HepG2 (cell line): ENCODE results near the gene TBXA2R. TPM values are rescaled to one million over a fixed set of nuclear protein-coding genes. Genes with fewer than 3 reads are reported as not detected.

Experiments
- CBFB ChIP-seq: sonication (generic); formaldehyde crosslinking; IDR thresholded peaks from 2 replicates; pipeline ENCODE4 v1.4.0; 2020; ENCODE audit warnings: missing genetic modification reagents
- EP300 ChIP-seq, 3 experiments: sonication (generic) in 1 of 3; formaldehyde crosslinking in 1 of 3; IDR thresholded peaks; 2 replicates each; pipeline versions ENCODE4 v1.5.1 to v1.6.1; 2011 to 2020; ENCODE audit warnings: low read depth in 2 of 3, low read length in 2 of 3, borderline replicate concordance in 1 of 3, improper control_type of control experiment in 1 of 3, mild to moderate bottlenecking in 1 of 3, missing genetic modification reagents in 1 of 3, moderate library complexity in 1 of 3
- FLYWCH1 ChIP-seq: sonication (generic); formaldehyde crosslinking; IDR thresholded peaks from 2 replicates; pipeline ENCODE4 v1.8.1; 2023; ENCODE audit warnings: mild to moderate bottlenecking, missing genetic modification reagents
- FOXP1 ChIP-seq, 2 experiments: fragments of 450-650 bp in 1 of 2; IDR thresholded peaks; 2 replicates each; pipeline ENCODE4 v1.6.1; 2017 to 2018; ENCODE audit warnings: antibody characterized with exemption in 1 of 2
- HNRNPK ChIP-seq: fragments of 200-400 bp; formaldehyde crosslinking; IDR thresholded peaks from 2 replicates; pipeline ENCODE4 v1.6.1; 2018; ENCODE audit warnings: low read length, low read depth, moderate library complexity, mild to moderate bottlenecking; ENCODE audit not compliant: poor library complexity, severe bottlenecking
- HOXA9 ChIP-seq: sonication (generic); formaldehyde crosslinking; IDR thresholded peaks from 2 replicates; pipeline ENCODE4 v1.8.1; 2022; ENCODE audit warnings: missing genetic modification reagents, mild to moderate bottlenecking, moderate library complexity, borderline replicate concordance
- MYNN ChIP-seq: sonication (generic); formaldehyde crosslinking; IDR thresholded peaks from 2 replicates; pipeline ENCODE4 v1.4.0; 2020; ENCODE audit warnings: mild to moderate bottlenecking, low read depth, missing genetic modification reagents
- SETDB1 ChIP-seq: sonication (generic); formaldehyde crosslinking; IDR thresholded peaks from 2 replicates; pipeline ENCODE4 v1.5.1; 2020; ENCODE audit warnings: missing genetic modification reagents, mild to moderate bottlenecking, borderline replicate concordance
- SYNCRIP ChIP-seq: fragments of 200-400 bp; formaldehyde crosslinking; IDR thresholded peaks from 2 replicates; pipeline ENCODE4 v1.6.1; 2018; ENCODE audit warnings: mild to moderate bottlenecking, low read depth, low read length; ENCODE audit not compliant: insufficient read depth
- XRCC5 ChIP-seq: fragments of 200-400 bp; formaldehyde crosslinking; optimal IDR thresholded peaks from 2 replicates; pipeline ENCODE3; 2017; ENCODE audit warnings: mild to moderate bottlenecking, low read length
- ZC3H13 ChIP-seq: sonication (generic); formaldehyde crosslinking; IDR thresholded peaks from 2 replicates; pipeline ENCODE4 v1.8.1; 2023; ENCODE audit warnings: mild to moderate bottlenecking, missing genetic modification reagents, moderate library complexity
- ZNF180 ChIP-seq: sonication (generic); formaldehyde crosslinking; IDR thresholded peaks from 2 replicates; pipeline ENCODE4 v1.4.0; 2020; ENCODE audit warnings: low read depth, missing genetic modification reagents, borderline replicate concordance
- ZNF430 ChIP-seq: sonication (generic); formaldehyde crosslinking; IDR thresholded peaks from 2 replicates; pipeline ENCODE4 v1.9.0; 2021; ENCODE audit warnings: mild to moderate bottlenecking, missing genetic modification reagents
- ZNF7 ChIP-seq: IDR thresholded peaks from 2 replicates; pipeline ENCODE4 v1.6.1; 2016; ENCODE audit warnings: missing biosample characterization, missing genetic modification reagents
- ZNF768 ChIP-seq: sonication (generic); formaldehyde crosslinking; IDR thresholded peaks from 2 replicates; pipeline ENCODE4 v1.4.0; 2020; ENCODE audit warnings: missing genetic modification reagents
- ZNF775 ChIP-seq: sonication (generic); formaldehyde crosslinking; IDR thresholded peaks from 2 replicates; pipeline ENCODE4 v1.4.0; 2020; ENCODE audit warnings: missing genetic modification reagents, mild to moderate bottlenecking, moderate library complexity, borderline replicate concordance
- polyA plus RNA-seq, 8 experiments: library from polyadenylated mRNA; depleted of rRNA in 3 of 8; stranded (reverse) in 7 of 8; unstranded in 1 of 8; fragments of >200 nt; fragmentation: Illumina TruSeq in 4 of 8; extraction: Trizol in 4 of 8; gene quantifications; 2 replicates each; pipeline versions ENCODE4 v1.2.1 to v1.2.3, GENCODE V29; 2011 to 2016; ENCODE audit warnings: low read depth in 4 of 8, missing spikeins in 1 of 8, mixed read lengths in 1 of 8; ENCODE audit not compliant: insufficient read depth in 1 of 8
- total RNA-seq, 5 experiments: library from RNA; depleted of rRNA; stranded (reverse); fragments of >200 nt; fragmentation: Illumina TruSeq; extraction: Trizol; gene quantifications; 2 replicates each; pipeline ENCODE4 v1.2.3, GENCODE V29; 2016; ENCODE audit warnings: low read depth in 1 of 5
- TF ChIP-seq, protein P1 (sequence below): IDR thresholded peaks from 2 replicates; pipeline ENCODE4 v1.6.1; 2016; ENCODE audit warnings: low read depth
- TF ChIP-seq, protein P2 (sequence below): sonication (generic); formaldehyde crosslinking; IDR thresholded peaks from 2 replicates; pipeline ENCODE4 v1.8.0; 2022; ENCODE audit warnings: low read depth, missing genetic modification reagents
- TF ChIP-seq, protein P3 (sequence below): sonication (generic); formaldehyde crosslinking; IDR thresholded peaks from 2 replicates; pipeline ENCODE4 v1.9.0; 2021; ENCODE audit warnings: missing genetic modification reagents, borderline replicate concordance
- TF ChIP-seq, protein P4 (sequence below), 2 experiments: sonication (generic) in 1 of 2; formaldehyde crosslinking in 1 of 2; IDR thresholded peaks; 2 replicates each; pipeline versions ENCODE4 v1.5.1 to v1.6.1; 2011 to 2020; ENCODE audit warnings: borderline replicate concordance in 1 of 2, low read depth in 1 of 2, low read length in 1 of 2, mild to moderate bottlenecking in 1 of 2, missing genetic modification reagents in 1 of 2, moderate library complexity in 1 of 2
- TF ChIP-seq, protein P5 (sequence below): sonication (generic); formaldehyde crosslinking; IDR thresholded peaks from 2 replicates; pipeline ENCODE4 v1.8.1; 2023; ENCODE audit warnings: missing genetic modification reagents, mild to moderate bottlenecking, borderline replicate concordance

The TBXA2R gene
- total and polyA plus RNA-seq, 2 of the 13 experiments (the other 11 are each of a cell fraction or from before 2014, with no cell fraction given): 0.09 TPM; not detected in 1

DNA sequence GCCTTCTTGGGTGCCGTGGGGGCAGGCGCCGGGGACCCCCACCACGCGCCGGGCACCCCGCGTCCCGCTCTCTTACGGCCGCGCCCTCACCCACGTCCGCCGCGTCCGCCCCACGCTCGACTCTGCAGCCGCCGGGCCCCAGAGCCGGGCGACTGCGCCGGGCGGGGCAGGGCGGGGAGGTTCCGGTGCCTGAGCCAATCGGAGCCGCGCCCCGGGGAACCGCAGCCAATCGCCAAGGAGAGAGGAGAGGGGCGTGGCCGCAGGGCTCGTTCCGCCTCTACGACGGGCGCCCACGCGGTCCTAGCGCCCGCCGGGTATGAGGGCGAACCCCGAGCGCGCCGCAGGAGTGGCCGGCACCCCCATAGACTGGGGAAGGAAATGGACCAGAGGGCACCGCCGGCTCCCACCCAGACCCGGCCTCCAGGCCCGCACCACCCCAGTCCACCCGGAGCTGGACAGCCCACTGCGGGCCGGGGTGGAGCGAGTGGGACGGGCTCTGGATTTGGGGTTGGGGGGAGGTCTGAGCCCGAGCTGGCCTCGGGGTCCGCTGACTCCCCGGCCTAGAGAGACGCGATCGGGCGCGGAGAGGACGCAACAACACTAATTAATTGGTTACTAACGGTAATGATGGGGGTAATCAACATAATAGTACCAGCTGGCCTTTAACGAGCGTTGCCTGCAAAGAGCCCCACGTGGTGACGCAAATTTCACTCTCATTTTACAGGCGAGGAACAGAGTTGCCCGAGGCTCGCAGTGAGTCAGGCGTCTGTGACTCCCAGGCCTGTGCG, 49.0 kb downstream of the TBXA2R start, which contains the start of gene MFSD12 (continued):
- TF ChIP-seq CBFB (CRISPR knock-in tag): peak; percentile 32; the same call in 1 of the 2 replicates
- no peak for TF ChIP-seq ZC3H13 (CRISPR knock-in tag)
- no peak for TF ChIP-seq ZNF775 (CRISPR knock-in tag)
- TF ChIP-seq ZNF180 (CRISPR knock-in tag): no peak
- TF ChIP-seq FOXP1 (IDR thresholded peaks at IDR 0.05): no peak
- TF ChIP-seq FOXP1 (CRISPR knock-in tag; IDR thresholded peaks at IDR 0.05): no peak
- TF ChIP-seq, protein P1, sequence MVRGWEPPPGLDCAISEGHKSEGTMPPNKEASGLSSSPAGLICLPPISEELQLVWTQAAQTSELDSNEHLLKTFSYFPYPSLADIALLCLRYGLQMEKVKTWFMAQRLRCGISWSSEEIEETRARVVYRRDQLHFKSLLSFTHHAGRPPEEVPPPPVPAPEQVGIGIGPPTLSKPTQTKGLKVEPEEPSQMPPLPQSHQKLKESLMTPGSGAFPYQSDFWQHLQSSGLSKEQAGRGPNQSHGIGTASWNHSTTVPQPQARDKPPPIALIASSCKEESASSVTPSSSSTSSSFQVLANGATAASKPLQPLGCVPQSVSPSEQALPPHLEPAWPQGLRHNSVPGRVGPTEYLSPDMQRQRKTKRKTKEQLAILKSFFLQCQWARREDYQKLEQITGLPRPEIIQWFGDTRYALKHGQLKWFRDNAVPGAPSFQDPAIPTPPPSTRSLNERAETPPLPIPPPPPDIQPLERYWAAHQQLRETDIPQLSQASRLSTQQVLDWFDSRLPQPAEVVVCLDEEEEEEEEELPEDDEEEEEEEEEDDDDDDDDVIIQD (CRISPR knock-in tag): no peak
- TF ChIP-seq ZNF768 (CRISPR knock-in tag): no peak
- TF ChIP-seq HNRNPK: peak; percentile 39
- no peak for TF ChIP-seq HOXA9 (CRISPR knock-in tag)
- TF ChIP-seq, protein P2, sequence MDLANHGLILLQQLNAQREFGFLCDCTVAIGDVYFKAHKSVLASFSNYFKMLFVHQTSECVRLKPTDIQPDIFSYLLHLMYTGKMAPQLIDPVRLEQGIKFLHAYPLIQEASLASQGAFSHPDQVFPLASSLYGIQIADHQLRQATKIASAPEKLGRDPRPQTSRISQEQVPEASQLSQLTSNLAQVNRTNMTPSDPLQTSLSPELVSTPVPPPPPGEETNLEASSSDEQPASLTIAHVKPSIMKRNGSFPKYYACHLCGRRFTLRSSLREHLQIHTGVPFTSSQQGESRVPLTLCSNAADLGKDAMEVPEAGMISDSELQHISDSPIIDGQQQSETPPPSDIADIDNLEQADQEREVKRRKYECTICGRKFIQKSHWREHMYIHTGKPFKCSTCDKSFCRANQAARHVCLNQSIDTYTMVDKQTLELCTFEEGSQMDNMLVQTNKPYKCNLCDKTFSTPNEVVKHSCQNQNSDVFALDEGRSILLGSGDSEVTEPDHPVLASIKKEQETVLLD (CRISPR knock-in tag): no peak
- TF ChIP-seq EP300 (IDR thresholded peaks at IDR 0.05; ENCODE audit: low read depth in 2 of 2, low read length in 2 of 2): no peak
- TF ChIP-seq EP300 (CRISPR knock-in tag; IDR thresholded peaks at IDR 0.05; ENCODE audit: borderline replicate concordance): no peak
- TF ChIP-seq FLYWCH1: no peak
- 0 out of 2 replicates have a peak, but pooled peaks have one; percentile 45 for TF ChIP-seq ZNF430 (CRISPR knock-in tag)
- TF ChIP-seq, protein P3, sequence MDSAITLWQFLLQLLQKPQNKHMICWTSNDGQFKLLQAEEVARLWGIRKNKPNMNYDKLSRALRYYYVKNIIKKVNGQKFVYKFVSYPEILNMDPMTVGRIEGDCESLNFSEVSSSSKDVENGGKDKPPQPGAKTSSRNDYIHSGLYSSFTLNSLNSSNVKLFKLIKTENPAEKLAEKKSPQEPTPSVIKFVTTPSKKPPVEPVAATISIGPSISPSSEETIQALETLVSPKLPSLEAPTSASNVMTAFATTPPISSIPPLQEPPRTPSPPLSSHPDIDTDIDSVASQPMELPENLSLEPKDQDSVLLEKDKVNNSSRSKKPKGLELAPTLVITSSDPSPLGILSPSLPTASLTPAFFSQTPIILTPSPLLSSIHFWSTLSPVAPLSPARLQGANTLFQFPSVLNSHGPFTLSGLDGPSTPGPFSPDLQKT (CRISPR knock-in tag): peak; percentile 51; the same call in 1 of the 2 replicates
- TF ChIP-seq ZNF7: no peak
- no peak for TF ChIP-seq SYNCRIP
- TF ChIP-seq, protein P4, sequence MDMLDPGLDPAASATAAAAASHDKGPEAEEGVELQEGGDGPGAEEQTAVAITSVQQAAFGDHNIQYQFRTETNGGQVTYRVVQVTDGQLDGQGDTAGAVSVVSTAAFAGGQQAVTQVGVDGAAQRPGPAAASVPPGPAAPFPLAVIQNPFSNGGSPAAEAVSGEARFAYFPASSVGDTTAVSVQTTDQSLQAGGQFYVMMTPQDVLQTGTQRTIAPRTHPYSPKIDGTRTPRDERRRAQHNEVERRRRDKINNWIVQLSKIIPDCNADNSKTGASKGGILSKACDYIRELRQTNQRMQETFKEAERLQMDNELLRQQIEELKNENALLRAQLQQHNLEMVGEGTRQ (IDR thresholded peaks at IDR 0.05; ENCODE audit: low read depth, low read length): peak; percentile 17; the same call in 1 of the 2 replicates
- TF ChIP-seq, protein P4 (CRISPR knock-in tag; IDR thresholded peaks at IDR 0.05; ENCODE audit: borderline replicate concordance): no peak
- TF ChIP-seq MYNN: 0 out of 2 replicates have a peak, but pooled peaks have one; percentile 5
- no peak for TF ChIP-seq SETDB1
- TF ChIP-seq XRCC5: peak; percentile 96
- TF ChIP-seq, protein P5, sequence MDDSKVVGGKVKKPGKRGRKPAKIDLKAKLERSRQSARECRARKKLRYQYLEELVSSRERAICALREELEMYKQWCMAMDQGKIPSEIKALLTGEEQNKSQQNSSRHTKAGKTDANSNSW: no peak
